ENCODE measurements around the gene GNAT1. TPM values are rescaled to one million over a fixed set of nuclear protein-coding genes. Genes with fewer than 3 reads are reported as not detected.

GNAT1 gene
- total RNA-seq, 4 donors from 2014 or later: not detected

- H3K4me1 ChIP-seq: peaks cover 0 to 68% (median 58%) of the 10 kb centered on the region in 3 donors
- H3K27ac ChIP-seq: peak overlapping the region; percentile 83 to 100 (median 97)
- no peaks in the 10 kb centered on the region for H3K9me3 ChIP-seq
- H3K4me3 ChIP-seq: peak overlapping the region; percentile 67 to 94
- H3K27me3 ChIP-seq: no peaks in the 10 kb centered on the region
- ATAC-seq: peak; percentile 37
- WGBS, 2 donors (ENCODE audit: low coverage in 1 of 2): 0% methylated on average over 3 of the region's 31 CpGs
- TF ChIP-seq EP300 (IDR thresholded peaks at IDR 0.05) (no peak), CTCF (IDR thresholded peaks at IDR 0.05) (peak in 1 of 4 experiments; percentile 10), POLR2AphosphoS5 (IDR thresholded peaks at IDR 0.05) (peak; percentile 75), POLR2A (IDR thresholded peaks at IDR 0.05) (peak; percentile 37)
- peaks cover 0 to 6% of the 10 kb centered on the region in 2 donors for H3K36me3 ChIP-seq
Measured at GRCh38 chr3:50237754-50238548, 46.5 kb downstream of the GNAT1 start.

GRCh38 chr3:50238549-50239026 lies 47.2 kb downstream of the GNAT1 start:
- Histone ChIP-seq H3K4me3 (peak overlapping the region; percentile 67 to 94), H3K27ac (peak overlapping the region; percentile 83 to 100 (median 97)), H3K9me3 (no peaks in the 10 kb centered on the region), H3K27me3 (no peaks in the 10 kb centered on the region), H3K4me1 (peaks cover 0 to 74% (median 64%) of the 10 kb centered on the region in 3 donors), H3K36me3 (peaks cover 0 to 6% of the 10 kb centered on the region in 2 donors)
- no CpG with 5 or more reads among the region's 7 CpGs for WGBS, 2 donors (ENCODE audit: low coverage in 1 of 2)
- peak; percentile 65 for TF ChIP-seq POLR2AphosphoS5 (IDR thresholded peaks at IDR 0.05)
- TF ChIP-seq POLR2A (IDR thresholded peaks at IDR 0.05): no peak
- peak; percentile 20 for ATAC-seq

GRCh38 chr3:50239649-50240048 lies 48.2 kb downstream of the GNAT1 start:
- WGBS, 2 donors (ENCODE audit: low coverage in 1 of 2): 75% methylated on average over 2 of the region's 4 CpGs; no CpG with 5 or more reads in 1 of the 2 donors
- peak overlapping the region in 1 of 2 donors; percentile 94 for H3K4me3 ChIP-seq
- H3K27ac ChIP-seq: peak overlapping the region in 3 of 4 donors; percentile 96 to 100 (median 98)
- no peaks in the 10 kb centered on the region for H3K9me3 ChIP-seq
- no peak for ATAC-seq
- peaks cover 0 to 11% of the 10 kb centered on the region in 2 donors for H3K36me3 ChIP-seq
- H3K4me1 ChIP-seq: peaks cover 0 to 85% (median 71%) of the 10 kb centered on the region in 3 donors
- TF ChIP-seq POLR2A (IDR thresholded peaks at IDR 0.05) (no peak), EP300 (IDR thresholded peaks at IDR 0.05) (no peak), CTCF (IDR thresholded peaks at IDR 0.05) (no peak), POLR2AphosphoS5 (IDR thresholded peaks at IDR 0.05) (no peak)
- no peaks in the 10 kb centered on the region for H3K27me3 ChIP-seq

- Histone ChIP-seq H3K4me3 (no peak overlapping the region), H3K9me3 (no peaks in the 10 kb centered on the region), H3K36me3 (peaks cover 0 to 11% of the 10 kb centered on the region in 2 donors), H3K27ac (peak overlapping the region in 3 of 4 donors; percentile 84 to 100 (median 96)), H3K4me1 (peaks cover 0 to 91% (median 78%) of the 10 kb centered on the region in 3 donors), H3K27me3 (no peaks in the 10 kb centered on the region)
- TF ChIP-seq CTCF (IDR thresholded peaks at IDR 0.05): no peak
- TF ChIP-seq EP300 (IDR thresholded peaks at IDR 0.05): no peak
- WGBS, 2 donors (ENCODE audit: low coverage in 1 of 2): no CpG with 5 or more reads among the region's 4 CpGs
- ATAC-seq: no peak
Measured at GRCh38 chr3:50241163-50241562, 49.8 kb downstream of the GNAT1 start.

- no CpG with 5 or more reads among the region's 7 CpGs for WGBS, 2 donors (ENCODE audit: low coverage in 1 of 2)
- Histone ChIP-seq H3K9me3 (no peaks in the 10 kb centered on the region), H3K27me3 (no peaks in the 10 kb centered on the region), H3K4me3 (no peak overlapping the region), H3K36me3 (peaks cover 0 to 11% of the 10 kb centered on the region in 2 donors), H3K27ac (peak overlapping the region in 3 of 4 donors; percentile 84 to 100 (median 96)), H3K4me1 (peaks cover 3 to 97% (median 85%) of the 10 kb centered on the region in 3 donors)
- TF ChIP-seq EP300 (IDR thresholded peaks at IDR 0.05) (no peak), POLR2AphosphoS5 (IDR thresholded peaks at IDR 0.05) (no peak), CTCF (IDR thresholded peaks at IDR 0.05) (no peak), POLR2A (IDR thresholded peaks at IDR 0.05) (no peak)
- no peak for ATAC-seq
Measured at GRCh38 chr3:50241713-50242380, 50.4 kb downstream of the GNAT1 start.
